GM19099 (cell line): ENCODE results near the gene TMEM131L.

ENCODE experiments used
- POLR2A ChIP-seq: IDR thresholded peaks from 3 replicates; pipeline ENCODE4 v1.6.1; 2011; ENCODE audit warnings: low read depth; ENCODE audit not compliant: insufficient read length; ENCODE audit errors: extremely low read depth

TMEM131L gene

DNA sequence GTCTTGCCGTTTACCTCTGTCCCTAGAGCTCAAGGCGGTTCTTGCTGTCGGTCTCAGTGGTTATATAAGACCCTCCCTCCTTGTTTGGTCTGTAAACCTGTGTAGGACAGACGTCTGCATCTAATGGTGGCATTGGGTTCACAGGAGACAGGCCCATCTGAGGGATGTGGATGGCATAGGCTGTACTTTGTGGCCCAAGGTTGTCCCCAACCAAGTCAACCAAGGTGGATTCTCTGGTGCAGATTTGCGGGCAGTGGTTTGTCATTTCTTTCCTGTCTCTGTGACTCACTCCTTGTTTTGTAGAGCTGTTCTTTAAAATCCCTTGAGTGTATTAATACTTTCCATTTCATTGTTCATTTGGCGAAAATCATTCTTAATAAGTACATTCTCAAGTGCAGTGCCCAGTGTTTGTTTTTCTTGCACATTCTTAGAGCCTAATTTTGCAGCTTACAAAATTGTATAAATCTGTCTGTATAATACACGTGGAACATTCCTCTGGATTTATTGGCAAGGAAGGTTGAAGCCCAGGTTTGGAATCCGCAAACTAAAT, 149.9 kb downstream of the TMEM131L start:
- no peak for TF ChIP-seq POLR2A

GRCh38 chr4:153618833-153619232, 152.7 kb downstream of the TMEM131L start:
- no peak for TF ChIP-seq POLR2A

DNA sequence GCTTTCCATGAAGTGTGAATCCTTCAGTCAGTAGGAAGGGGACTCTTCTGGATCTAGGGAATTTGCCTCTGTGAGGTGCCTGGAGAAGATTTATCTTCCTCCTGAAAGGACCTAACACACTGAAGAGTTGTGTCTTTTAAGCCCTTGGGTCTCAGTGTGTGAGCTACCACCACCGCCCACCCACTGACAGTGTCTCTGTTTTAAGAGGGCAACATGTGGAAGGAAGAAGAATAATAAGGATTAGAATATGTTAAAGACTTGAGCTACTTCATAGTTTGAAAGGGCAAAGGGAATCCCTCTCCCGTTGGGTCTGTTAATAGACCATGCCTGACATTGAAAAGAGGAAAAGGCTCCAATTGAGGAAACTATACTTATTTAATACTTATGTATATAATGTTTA, 153.7 kb downstream of the TMEM131L start:
- TF ChIP-seq POLR2A = no peak

- no peak for TF ChIP-seq POLR2A
Observed at GRCh38 chr4:153620352-153620751, 154.2 kb downstream of the TMEM131L start.

GRCh38 chr4:153622093-153622492, 155.9 kb downstream of the TMEM131L start:
- no peak for TF ChIP-seq POLR2A

GRCh38 chr4:153622778-153623240, 156.6 kb downstream of the TMEM131L start:
- TF ChIP-seq POLR2A = no peak

- no peak for TF ChIP-seq POLR2A
Observed at GRCh38 chr4:153623491-153623890, 157.3 kb downstream of the TMEM131L start.

GRCh38 chr4:153628796-153629315, 162.7 kb downstream of the TMEM131L start:
- no peak for TF ChIP-seq POLR2A

GRCh38 chr4:153629776-153630175, 163.6 kb downstream of the TMEM131L start:
- TF ChIP-seq POLR2A = no peak

DNA sequence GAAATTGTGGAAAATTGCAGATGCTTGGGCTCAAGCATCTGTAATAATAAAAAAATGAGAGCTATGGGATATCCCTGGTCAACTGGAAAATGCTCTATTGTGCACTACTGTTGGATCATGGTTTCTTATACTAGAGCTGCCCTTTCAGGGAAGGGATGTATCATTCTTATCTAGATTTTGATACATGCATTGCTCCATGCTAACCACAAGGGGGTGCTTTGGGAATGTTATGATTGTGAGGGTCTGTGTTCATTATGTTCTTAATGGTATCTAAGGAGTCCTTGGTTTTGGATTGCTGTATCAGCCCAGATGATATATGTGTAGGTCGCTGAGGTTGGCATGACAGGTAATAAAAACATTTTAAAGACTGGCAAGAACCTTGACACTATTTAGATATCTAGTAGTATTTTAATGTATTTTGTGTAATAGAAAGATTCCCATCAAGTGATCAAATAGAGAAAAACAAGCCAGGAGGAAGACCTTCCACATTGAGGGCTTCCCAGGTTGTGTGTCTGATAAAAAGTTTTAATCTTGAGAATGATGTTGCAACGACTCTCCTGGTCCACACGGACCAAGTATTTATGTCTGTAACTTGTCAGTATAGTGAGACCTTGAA, 168.7 kb downstream of the TMEM131L start:
- no peak for TF ChIP-seq POLR2A

DNA sequence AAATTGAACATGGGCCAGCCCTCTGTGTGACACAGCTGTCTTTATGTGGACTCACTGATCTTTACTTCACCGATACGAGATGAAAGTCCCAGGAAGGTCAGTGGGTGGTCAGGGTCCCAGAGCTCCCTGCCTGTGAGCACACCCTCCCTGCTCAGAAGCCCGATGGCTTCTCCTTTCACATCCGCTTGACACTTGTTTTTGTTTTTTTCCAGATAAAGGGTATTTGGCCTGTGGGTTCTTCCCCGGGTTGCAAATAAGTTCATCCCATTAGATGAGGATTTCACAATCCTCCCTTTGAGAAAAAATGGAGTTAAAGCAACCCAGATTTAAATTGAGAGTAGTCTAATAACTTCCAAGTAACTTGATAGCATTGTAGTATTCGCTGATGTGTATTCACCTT, 169.7 kb downstream of the TMEM131L start:
- TF ChIP-seq POLR2A = no peak

DNA sequence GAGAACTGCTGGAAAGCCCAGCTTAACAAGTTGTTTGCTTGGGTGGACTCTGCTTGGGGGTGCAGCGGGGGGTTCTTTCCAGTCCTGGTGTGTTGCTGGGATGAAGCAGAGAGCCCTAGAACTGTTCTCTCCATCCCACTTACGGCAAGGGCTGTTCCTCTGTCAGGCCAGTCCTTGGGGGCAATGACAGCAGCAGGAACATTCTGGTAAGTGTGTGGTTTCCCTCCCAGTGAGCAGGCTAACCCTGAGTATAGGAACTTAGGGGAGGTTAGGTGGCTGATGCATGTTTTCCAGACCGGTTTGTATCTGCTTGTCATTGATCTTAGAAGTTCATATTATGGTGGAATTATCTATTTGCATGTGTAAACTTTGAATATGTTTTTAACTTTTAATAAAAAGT, 171.0 kb downstream of the TMEM131L start:
- no peak for TF ChIP-seq POLR2A

DNA sequence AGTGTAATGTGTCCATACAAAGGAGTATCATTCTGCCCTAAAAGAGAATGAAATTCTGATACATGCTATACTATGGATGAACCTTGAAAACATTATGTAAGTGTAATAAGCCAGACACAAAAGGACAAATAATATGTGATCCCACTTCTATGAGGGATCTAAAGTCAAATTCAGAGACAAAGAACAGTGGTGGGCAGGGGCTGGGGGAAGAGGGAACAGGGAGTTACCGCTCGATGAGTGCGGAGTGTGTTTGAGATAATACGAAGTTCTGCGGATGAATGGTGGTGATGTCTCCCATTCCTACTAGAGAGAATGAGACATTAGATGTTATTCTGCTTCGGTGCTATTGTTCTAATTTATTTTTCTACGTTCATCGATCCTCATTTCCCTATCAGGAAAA, 171.9 kb downstream of the TMEM131L start:
- no peak for TF ChIP-seq POLR2A

DNA sequence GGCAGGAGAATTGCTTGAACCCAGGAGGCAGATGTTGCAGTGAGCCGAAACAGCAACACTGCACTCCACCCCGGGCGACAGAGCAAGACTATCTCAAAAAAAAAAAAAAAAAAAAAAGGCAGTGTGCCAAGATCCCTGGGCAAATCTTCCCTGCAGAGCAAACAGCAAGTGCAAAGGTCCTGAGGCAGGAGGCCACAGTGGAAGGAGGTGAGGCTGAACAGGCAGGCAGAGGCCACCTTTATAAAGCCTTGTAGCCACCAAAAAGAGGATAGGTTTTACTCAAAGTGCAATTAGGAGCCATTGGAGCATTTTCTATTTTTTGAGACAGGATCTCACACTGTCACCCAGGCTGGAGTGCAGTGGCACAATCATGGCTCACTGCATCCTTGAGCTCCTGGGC, 172.8 kb downstream of the TMEM131L start:
- no peak for TF ChIP-seq POLR2A

DNA sequence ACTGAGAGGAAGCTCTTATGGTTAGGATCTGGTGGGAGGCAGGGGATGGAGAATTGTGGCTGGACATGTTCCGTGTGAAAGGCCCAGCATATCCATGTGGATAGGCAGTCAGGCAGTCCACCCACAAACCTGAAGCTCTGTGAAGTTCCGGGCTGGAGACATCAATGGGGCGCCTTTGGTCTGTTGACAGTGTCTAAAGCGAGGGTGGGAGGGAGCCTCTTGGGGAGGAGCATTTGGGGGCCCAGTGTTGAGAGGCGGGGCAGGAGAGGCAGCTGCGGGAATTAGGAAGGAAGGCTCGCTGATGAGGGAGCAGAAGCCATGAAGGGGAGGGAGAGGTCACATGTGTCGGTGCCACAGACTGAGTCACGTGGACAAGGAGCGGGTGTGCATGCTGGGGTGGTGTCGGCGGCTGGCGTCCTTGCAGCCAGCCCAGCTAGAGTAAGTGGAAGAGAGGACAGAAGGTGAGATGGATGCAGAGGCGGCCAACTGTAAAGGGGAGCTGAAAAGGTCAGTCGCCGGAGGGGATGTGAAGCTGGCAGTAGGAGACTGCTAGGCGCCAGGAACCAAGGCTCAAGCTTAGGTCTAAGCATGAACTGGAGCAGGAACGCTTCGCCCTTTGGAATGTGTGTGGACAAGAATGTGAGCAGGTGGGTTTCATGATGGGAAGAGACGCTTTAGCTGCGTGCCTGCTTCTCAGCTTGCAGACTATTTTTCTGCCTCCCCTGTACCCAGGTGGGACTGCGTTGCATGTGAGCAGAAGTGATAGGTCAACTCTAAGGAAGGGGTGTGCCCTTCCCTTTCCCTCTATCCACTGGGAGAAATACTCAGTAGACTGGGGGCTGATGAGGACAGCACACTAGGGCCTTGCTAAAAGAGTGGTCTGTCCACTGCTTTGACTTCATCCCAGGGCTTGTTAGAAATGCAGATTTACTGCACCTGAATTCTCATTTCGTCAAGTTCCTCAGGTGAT, 174.0 kb downstream of the TMEM131L start:
- TF ChIP-seq POLR2A = no peak

GRCh38 chr4:153641532-153641931, 175.4 kb downstream of the TMEM131L start:
- no peak for TF ChIP-seq POLR2A
